Peyer's patch (tissue), 4 donors: ENCODE data around the gene SUN2. TPM values are rescaled to one million over a fixed set of nuclear protein-coding genes. Genes with fewer than 3 reads are reported as not detected.

ENCODE experiments used
- DNase-seq, 3 donors: peaks; one replicate each; pipeline ENCODE4 v3.0.0-alpha.2; 2017 to 2019
- H3K27ac ChIP-seq, 4 donors: fragments of 200-600 bp; sonication (generic); one replicate each; pipeline ENCODE4 v1.5.1; 2016 to 2019
- H3K27me3 ChIP-seq, 2 donors: fragments of 200-600 bp; sonication (generic); one replicate each; pipeline ENCODE4 v1.5.1; 2019
- H3K36me3 ChIP-seq, 3 donors: fragments of 200-600 bp; sonication (generic); one replicate each; pipeline ENCODE4 v1.5.1; 2016 to 2019
- H3K4me1 ChIP-seq, 4 donors: fragments of 200-600 bp; sonication (generic); one replicate each; pipeline ENCODE4 v1.5.1; 2016 to 2019
- H3K4me3 ChIP-seq, 4 donors: fragments of 200-600 bp; sonication (generic); 1 replicate in 3 of 4; 2 replicates in 1 of 4; pipeline ENCODE4 v1.5.1; 2016 to 2019; ENCODE audit warnings: mild to moderate bottlenecking in 1 of 4
- H3K9me3 ChIP-seq, 4 donors: fragments of 200-600 bp; sonication (generic); one replicate each; pipeline ENCODE4 v1.5.1; 2016 to 2019; ENCODE audit warnings: mild to moderate bottlenecking in 1 of 4
- POLR2A ChIP-seq, 2 donors: fragments of 450-650 bp; IDR thresholded peaks; one replicate each; pipeline ENCODE4 v1.5.1; 2017; ENCODE audit warnings: antibody characterized with exemption in 2 of 2, mild to moderate bottlenecking in 2 of 2, moderate library complexity in 2 of 2
- total RNA-seq, 4 donors: library from RNA; depleted of rRNA; stranded (reverse); fragments of >200 nt; gene quantifications; one replicate each; pipeline ENCODE4 v1.1.0, GENCODE V29; 2016
- TF ChIP-seq, protein P1 (sequence below), 6 experiments: fragments of 450-650 bp in 4 of 6; fragments of 200-600 bp in 2 of 6; sonication (generic) in 1 of 6; IDR thresholded peaks; one replicate each; pipeline ENCODE4 v1.5.1; 2017 to 2019; ENCODE audit warnings: antibody characterized with exemption in 6 of 6, mild to moderate bottlenecking in 3 of 6, moderate library complexity in 1 of 6

Gene SUN2
- total RNA-seq, 4 donors from 2014 or later: 171 to 291 (median 248) TPM

DNA sequence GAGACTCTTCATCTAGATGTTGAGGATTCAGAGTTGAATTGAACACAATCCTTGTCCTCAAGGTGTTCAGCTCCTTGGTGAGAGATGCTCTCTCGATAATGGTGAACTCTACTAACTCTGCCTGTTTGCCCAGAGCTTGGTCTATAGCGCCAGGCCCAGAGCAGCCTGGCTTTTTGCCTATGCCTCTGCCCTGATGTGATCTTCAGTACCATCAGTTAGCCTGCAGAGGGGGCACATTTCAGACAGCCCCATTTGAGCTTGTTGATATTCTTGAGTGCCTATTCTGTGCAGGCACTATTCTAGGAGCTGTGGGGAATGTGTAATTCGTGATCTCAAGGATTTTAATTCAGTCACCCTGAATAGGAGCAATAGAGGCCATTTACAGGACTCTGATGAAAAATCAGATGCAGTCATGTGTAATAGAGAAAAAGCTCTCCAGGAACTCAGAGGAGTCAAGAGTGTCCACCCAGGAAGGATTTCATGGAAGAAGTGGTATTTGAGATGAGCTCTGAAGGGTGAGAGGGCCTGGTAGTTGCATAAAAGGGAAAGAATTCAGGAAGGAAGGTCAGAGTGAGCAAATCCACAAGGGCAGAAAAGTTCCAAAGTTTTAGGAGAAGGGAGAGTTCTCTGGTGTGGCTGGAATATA lies 30.7 kb downstream of the SUN2 start:
- DNase-seq: no peak

DNA sequence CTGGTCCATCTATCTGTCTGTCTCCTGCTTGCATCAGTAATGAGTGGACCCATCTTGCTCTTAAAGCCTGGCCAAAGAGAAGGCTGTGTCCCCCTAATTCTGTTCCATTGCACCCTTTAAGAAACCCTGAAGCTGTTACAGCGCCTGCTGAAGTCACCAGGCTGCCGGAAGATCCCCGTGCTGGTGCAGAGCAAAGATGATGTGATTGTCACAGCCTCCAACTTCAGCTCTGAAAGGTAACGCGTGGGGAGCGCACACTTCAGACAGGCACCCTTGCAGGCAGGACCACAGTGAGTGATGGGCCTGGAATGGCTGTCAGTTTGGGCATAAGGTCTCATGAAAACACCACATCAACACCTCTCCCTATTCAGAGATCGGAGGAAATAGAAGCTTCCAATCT lies 31.6 kb downstream of the SUN2 start:
- no peaks in the 10 kb centered on the region for H3K4me1 ChIP-seq
- no peaks in the 10 kb centered on the region for H3K27me3 ChIP-seq
- peaks cover 0 to 92% (median 5%) of the 10 kb centered on the region in 3 donors for H3K36me3 ChIP-seq
- no peak for TF ChIP-seq POLR2A (IDR thresholded peaks at IDR 0.05)
- TF ChIP-seq, protein P1, sequence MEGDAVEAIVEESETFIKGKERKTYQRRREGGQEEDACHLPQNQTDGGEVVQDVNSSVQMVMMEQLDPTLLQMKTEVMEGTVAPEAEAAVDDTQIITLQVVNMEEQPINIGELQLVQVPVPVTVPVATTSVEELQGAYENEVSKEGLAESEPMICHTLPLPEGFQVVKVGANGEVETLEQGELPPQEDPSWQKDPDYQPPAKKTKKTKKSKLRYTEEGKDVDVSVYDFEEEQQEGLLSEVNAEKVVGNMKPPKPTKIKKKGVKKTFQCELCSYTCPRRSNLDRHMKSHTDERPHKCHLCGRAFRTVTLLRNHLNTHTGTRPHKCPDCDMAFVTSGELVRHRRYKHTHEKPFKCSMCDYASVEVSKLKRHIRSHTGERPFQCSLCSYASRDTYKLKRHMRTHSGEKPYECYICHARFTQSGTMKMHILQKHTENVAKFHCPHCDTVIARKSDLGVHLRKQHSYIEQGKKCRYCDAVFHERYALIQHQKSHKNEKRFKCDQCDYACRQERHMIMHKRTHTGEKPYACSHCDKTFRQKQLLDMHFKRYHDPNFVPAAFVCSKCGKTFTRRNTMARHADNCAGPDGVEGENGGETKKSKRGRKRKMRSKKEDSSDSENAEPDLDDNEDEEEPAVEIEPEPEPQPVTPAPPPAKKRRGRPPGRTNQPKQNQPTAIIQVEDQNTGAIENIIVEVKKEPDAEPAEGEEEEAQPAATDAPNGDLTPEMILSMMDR (IDR thresholded peaks at IDR 0.05): no peak
- DNase-seq: no peak
- H3K9me3 ChIP-seq: no peaks in the 10 kb centered on the region
- no peak overlapping the region for H3K4me3 ChIP-seq
- H3K27ac ChIP-seq: no peak overlapping the region

More for the DNA sequence above, 30.7 kb downstream of the SUN2 start:
- Histone ChIP-seq H3K4me3 (no peak overlapping the region), H3K4me1 (no peaks in the 10 kb centered on the region), H3K9me3 (no peaks in the 10 kb centered on the region), H3K27me3 (no peaks in the 10 kb centered on the region), H3K36me3 (peaks cover 0 to 99% (median 5%) of the 10 kb centered on the region in 3 donors), H3K27ac (no peak overlapping the region)
- no peak for TF ChIP-seq POLR2A (IDR thresholded peaks at IDR 0.05)
- TF ChIP-seq, protein P1 (IDR thresholded peaks at IDR 0.05): peak in 4 of 6 experiments; percentile 39 to 47 (median 45)

DNA sequence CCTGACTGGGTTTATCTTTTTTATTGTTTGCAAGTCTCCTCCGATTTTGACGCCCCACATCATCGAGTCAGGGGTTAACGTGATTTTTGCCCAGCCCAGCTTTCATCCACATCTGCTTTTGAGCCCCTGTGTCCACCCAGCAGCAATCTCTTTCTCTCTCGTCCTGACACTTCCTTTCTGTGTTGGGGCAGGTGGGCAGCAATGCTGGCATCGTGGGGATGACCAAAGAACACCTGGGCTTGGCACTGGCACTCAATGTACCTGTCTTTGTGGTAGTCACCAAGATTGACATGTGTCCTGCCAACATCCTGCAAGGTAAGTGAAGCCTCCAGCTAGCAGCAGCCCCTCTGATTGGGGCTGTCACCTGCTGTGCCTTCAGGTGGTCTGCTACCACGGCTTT lies 34.2 kb downstream of the SUN2 start:
- no peak for TF ChIP-seq POLR2A (IDR thresholded peaks at IDR 0.05)
- TF ChIP-seq, protein P1 (IDR thresholded peaks at IDR 0.05): no peak
- H3K27ac ChIP-seq: no peak overlapping the region
- no peak for DNase-seq
- H3K36me3 ChIP-seq: peaks cover 0 to 81% (median 0%) of the 10 kb centered on the region in 3 donors
- H3K4me1 ChIP-seq: no peaks in the 10 kb centered on the region
- H3K4me3 ChIP-seq: no peak overlapping the region
- no peaks in the 10 kb centered on the region for H3K9me3 ChIP-seq
- H3K27me3 ChIP-seq: no peaks in the 10 kb centered on the region

DNA sequence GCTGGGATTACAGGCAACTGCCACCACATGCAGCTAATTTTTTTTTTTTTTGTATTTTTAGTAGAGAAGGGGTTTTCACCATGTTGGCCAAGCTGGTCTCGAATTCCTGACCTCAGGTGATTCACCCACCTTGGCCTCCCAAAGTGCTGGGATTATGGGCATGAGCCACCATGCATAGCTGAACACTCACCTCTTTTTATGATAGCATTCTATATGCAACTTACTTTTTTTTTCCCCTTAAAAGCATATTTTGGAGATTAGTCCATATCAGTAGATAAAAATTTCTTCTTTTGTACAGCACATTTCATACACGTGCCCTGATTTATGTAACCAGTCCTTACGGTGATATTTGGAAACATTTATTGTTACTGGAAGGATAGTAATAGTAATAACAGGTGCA lies 35.4 kb downstream of the SUN2 start:
- no peak for DNase-seq
- Histone ChIP-seq H3K9me3 (no peaks in the 10 kb centered on the region), H3K27me3 (no peaks in the 10 kb centered on the region), H3K4me3 (no peak overlapping the region), H3K36me3 (peaks cover 0 to 76% (median 0%) of the 10 kb centered on the region in 3 donors), H3K4me1 (no peaks in the 10 kb centered on the region), H3K27ac (no peak overlapping the region)
- TF ChIP-seq POLR2A (IDR thresholded peaks at IDR 0.05): no peak
- TF ChIP-seq, protein P1 (IDR thresholded peaks at IDR 0.05): no peak

DNA sequence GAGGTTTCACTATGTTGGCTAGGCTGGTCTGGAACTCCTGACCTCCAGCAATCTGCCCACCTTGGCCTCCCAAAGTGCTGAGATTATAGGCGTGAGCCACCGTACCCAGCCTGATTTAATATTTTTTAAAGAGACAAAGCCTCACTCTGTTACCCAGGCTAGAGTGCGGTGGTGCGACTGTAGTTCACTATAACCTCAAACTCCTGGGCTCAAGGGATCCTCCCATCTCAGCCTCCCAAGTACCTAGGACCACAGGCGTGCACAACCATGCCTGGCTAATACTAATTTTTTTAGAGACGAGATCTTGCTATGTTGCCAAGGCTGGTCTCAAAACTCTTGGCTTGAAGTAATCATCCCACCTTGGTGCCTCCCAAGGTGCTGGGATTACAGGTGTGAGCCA lies 36.6 kb downstream of the SUN2 start:
- peak overlapping the region in 1 of 4 donors; percentile 13 for H3K27ac ChIP-seq
- no peaks in the 10 kb centered on the region for H3K9me3 ChIP-seq
- H3K36me3 ChIP-seq: peaks cover 0 to 65% (median 0%) of the 10 kb centered on the region in 3 donors
- DNase-seq: no peak
- H3K4me1 ChIP-seq: no peaks in the 10 kb centered on the region
- no peaks in the 10 kb centered on the region for H3K27me3 ChIP-seq
- H3K4me3 ChIP-seq: no peak overlapping the region
- TF ChIP-seq, protein P1 (IDR thresholded peaks at IDR 0.05): no peak
- no peak for TF ChIP-seq POLR2A (IDR thresholded peaks at IDR 0.05)
